GM13976 (cell line): ENCODE data around the gene CNTNAP2.

Source experiments
- DNase-seq: peaks from one replicate; pipeline ENCODE4 v3.0.0; 2012; ENCODE audit warnings: low spot score
- in situ Hi-C: fragments of 300-500 bp; cut with MboI; formaldehyde crosslinking; loops from one replicate; pipeline ENCODE4 v1.12.0; 2022; ENCODE audit warnings: low sequenced_read_pairs, mixed read lengths, inconsistent platforms; ENCODE audit not compliant: unreplicated experiment
- TF ChIP-seq, protein P1 (sequence below): IDR thresholded peaks from 2 replicates; pipeline ENCODE4 v1.5.1; 2012; ENCODE audit warnings: borderline replicate concordance, mild to moderate bottlenecking; ENCODE audit not compliant: insufficient read depth; ENCODE audit errors: extremely low read depth, missing control alignments, control extremely low read depth

The CNTNAP2 gene

GRCh38 chr7:148395990-148396716, 2279.6 kb downstream of the CNTNAP2 start:
- in situ Hi-C loops: no loop called here
- DNase-seq: no peak
- TF ChIP-seq, protein P1, sequence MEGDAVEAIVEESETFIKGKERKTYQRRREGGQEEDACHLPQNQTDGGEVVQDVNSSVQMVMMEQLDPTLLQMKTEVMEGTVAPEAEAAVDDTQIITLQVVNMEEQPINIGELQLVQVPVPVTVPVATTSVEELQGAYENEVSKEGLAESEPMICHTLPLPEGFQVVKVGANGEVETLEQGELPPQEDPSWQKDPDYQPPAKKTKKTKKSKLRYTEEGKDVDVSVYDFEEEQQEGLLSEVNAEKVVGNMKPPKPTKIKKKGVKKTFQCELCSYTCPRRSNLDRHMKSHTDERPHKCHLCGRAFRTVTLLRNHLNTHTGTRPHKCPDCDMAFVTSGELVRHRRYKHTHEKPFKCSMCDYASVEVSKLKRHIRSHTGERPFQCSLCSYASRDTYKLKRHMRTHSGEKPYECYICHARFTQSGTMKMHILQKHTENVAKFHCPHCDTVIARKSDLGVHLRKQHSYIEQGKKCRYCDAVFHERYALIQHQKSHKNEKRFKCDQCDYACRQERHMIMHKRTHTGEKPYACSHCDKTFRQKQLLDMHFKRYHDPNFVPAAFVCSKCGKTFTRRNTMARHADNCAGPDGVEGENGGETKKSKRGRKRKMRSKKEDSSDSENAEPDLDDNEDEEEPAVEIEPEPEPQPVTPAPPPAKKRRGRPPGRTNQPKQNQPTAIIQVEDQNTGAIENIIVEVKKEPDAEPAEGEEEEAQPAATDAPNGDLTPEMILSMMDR: no peak

DNA sequence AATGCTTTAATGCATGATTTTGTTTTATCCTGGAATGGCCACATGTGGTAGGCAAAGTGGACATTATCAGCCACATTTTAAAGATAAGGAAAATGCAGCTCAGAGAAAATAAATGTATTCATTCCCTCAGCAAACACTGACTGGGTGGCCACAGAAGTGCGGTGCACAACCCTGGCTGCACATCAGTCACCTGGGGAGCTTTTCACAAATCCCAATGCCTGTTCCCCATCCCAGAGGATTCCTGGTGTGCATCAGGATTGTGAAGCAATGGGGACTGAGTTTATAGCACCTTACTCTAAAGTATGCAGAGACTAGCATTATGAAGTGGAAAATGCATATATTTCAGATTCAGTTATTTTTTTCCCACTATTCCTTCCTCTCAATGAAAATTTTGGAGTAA, 2280.5 kb downstream of the CNTNAP2 start:
- TF ChIP-seq, protein P1: no peak
- DNase-seq: no peak
- in situ Hi-C loops: no loop called here

GRCh38 chr7:148397551-148397950, 2280.9 kb downstream of the CNTNAP2 start:
- TF ChIP-seq, protein P1: no peak
- no peak for DNase-seq
- in situ Hi-C loops: no loop called here

DNA sequence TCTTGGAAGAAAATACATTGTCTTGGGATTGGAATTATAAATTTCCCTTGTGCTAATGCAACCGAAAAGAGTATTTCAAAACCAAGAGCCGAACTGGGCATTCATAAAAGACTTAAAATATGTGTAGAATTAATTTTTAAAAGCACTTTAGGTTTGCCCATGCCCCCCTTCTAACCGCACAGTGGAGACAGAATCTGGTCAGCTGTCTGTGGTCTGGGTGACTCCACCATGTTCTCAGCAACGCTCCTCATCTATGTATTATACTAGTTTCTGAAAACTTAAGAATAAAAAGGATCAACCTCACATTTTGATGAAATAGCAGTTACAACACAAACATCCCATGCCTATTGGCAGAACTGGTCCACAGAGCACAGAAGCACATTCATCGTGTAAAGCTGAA, 2281.4 kb downstream of the CNTNAP2 start:
- TF ChIP-seq, protein P1: no peak
- in situ Hi-C loops: no loop called here
- no peak for DNase-seq

GRCh38 chr7:148398844-148399365, 2282.3 kb downstream of the CNTNAP2 start:
- DNase-seq: no peak
- TF ChIP-seq, protein P1: no peak
- in situ Hi-C loops: no loop called here

DNA sequence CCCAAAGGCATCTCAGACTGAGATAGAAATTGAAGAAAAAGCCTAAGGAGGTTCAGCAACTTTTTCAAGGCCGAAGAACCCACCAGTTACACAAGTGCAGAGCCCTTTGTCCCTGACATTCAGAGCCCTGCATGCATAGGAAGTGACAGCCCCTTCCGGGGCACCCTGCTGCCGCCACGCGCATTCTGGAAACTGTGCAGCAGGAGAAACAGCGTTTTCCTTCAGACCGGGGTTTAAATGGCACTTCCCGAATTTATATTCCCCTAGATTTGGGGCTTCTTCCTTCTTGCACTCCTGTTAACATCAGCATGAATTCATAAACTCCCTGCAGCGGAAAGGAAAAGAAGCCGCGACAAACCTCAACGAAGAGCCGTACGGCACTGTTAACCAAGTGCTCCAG, 2283.5 kb downstream of the CNTNAP2 start:
- in situ Hi-C loops: no loop called here
- DNase-seq: no peak
- TF ChIP-seq, protein P1: no peak

DNA sequence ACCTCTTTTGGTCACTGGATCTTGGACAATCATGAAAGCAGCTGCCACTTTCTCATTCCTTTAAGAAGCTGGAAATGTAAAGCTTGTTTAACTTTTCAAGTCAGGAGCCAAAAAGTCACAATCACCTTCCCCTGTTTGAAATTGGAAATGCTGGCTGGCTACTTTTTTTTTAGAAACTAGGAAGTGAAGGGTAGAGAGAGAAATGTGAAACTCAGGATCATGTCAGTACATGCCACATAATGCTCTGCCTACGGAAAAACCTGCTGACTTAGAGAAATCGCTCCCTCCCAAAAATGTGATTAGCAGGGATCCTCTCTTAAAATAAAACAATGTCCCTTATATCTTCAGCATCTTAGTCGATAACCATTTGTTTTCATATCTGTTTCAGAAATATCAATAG, 2285.6 kb downstream of the CNTNAP2 start:
- no peak for DNase-seq
- in situ Hi-C loops: no loop called here
- TF ChIP-seq, protein P1: no peak
